GM23248 (cell line): ENCODE data around the gene WSCD1.

ENCODE experiments used
- EZH2 ChIP-seq: fragments of 200-600 bp; sonication (generic); IDR thresholded peaks from 2 replicates; pipeline ENCODE4 v1.6.1; 2018; ENCODE audit warnings: antibody characterized with exemption, mild to moderate bottlenecking; ENCODE audit not compliant: insufficient read depth, poor library complexity, severe bottlenecking
- EZH2phosphoT487 ChIP-seq: fragments of 200-600 bp; sonication (generic); IDR thresholded peaks from 2 replicates; pipeline ENCODE4 v1.6.1; 2018; ENCODE audit warnings: antibody characterized with exemption, moderate library complexity, mild to moderate bottlenecking, low read depth; ENCODE audit not compliant: insufficient read depth

- TF ChIP-seq EZH2phosphoT487 = no peak
- TF ChIP-seq EZH2 = no peak
Observed at GRCh38 chr17:6124856-6125255, 54.7 kb downstream of the WSCD1 start.
